Esophagus squamous epithelium (tissue), 4 donors: Measurements from ENCODE around the gene PCED1A.

Source experiments
- CTCF ChIP-seq, 6 experiments: fragments of 450-650 bp in 4 of 6; fragments of 200-600 bp in 2 of 6; sonication (generic) in 2 of 6; IDR thresholded peaks; one replicate each; pipeline ENCODE4 v1.5.1; 2016 to 2019; ENCODE audit warnings: antibody characterized with exemption in 6 of 6, mild to moderate bottlenecking in 4 of 6, moderate library complexity in 4 of 6
- POLR2A ChIP-seq, 4 donors: fragments of 450-650 bp; IDR thresholded peaks; one replicate each; pipeline ENCODE4 v1.6.1; 2017; ENCODE audit warnings: antibody characterized with exemption in 4 of 4, mild to moderate bottlenecking in 4 of 4, moderate library complexity in 3 of 4

GRCh38 chr20:2814587-2815051, 25.8 kb downstream of the PCED1A start, which contains the start of gene C20orf141:
- no peak for TF ChIP-seq CTCF (IDR thresholded peaks at IDR 0.05)
- no peak for TF ChIP-seq POLR2A (IDR thresholded peaks at IDR 0.05)
